ENCODE results near the gene NSDHL. TPM values are rescaled to one million over a fixed set of nuclear protein-coding genes. Genes with fewer than 3 reads are reported as not detected.
"Not testable (repeated sequence)": the region's sequence is repeated elsewhere in the genome, so short reads cannot be mapped to it uniquely, and the experiment has no call there.

The NSDHL gene
- total RNA-seq, 1 donor from 2014 or later, result 34.2 TPM

DNA sequence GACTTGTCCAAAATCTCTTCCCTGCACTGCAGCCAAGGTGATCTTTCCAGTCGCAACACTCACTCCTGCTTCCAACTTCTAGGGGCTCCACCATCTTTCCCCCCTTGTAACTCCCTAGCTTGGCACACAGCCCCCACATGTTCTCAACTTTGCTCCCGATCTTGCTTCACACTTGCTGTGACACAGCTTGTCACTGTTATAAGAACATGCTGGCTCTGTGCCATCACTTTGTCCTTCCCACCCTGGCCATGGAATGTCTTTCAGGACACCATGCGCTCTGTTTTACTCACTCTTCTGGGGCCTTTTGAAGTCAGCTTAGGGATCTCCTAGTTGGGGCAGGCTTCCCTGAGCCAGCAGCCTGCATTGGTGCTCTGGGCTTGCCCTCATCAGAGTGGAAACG, 2.5 kb downstream of the NSDHL start:
- H3K9ac ChIP-seq (ENCODE audit: low read length), result no peak overlapping the region
- Mint-ChIP-seq H3K4me3 (ENCODE audit: unreplicated experiment) (no peak overlapping the region), H3K36me3 (ENCODE audit: low read depth, unreplicated experiment) (peaks cover 12% of the 10 kb centered on the region), H3K27me3 (ENCODE audit: low read depth, unreplicated experiment) (no peaks in the 10 kb centered on the region), H3K9me3 (ENCODE audit: unreplicated experiment) (no peaks in the 10 kb centered on the region), H3K4me1 (ENCODE audit: low read depth, unreplicated experiment) (peaks cover 9% of the 10 kb centered on the region), H3K27ac (ENCODE audit: unreplicated experiment) (peak overlapping the region; percentile 8)
- no peaks in the 10 kb centered on the region for H3K36me3 ChIP-seq (ENCODE audit: insufficient read depth, low read length)
- no peak overlapping the region for H3K27ac ChIP-seq (ENCODE audit: low read depth, low read length)
- H3K4me2 ChIP-seq (ENCODE audit: low read length), result no peak overlapping the region
- TF ChIP-seq EZH2 (IDR thresholded peaks at IDR 0.05; ENCODE audit: insufficient read depth, low read length), result no peak
- TF ChIP-seq, protein P1, sequence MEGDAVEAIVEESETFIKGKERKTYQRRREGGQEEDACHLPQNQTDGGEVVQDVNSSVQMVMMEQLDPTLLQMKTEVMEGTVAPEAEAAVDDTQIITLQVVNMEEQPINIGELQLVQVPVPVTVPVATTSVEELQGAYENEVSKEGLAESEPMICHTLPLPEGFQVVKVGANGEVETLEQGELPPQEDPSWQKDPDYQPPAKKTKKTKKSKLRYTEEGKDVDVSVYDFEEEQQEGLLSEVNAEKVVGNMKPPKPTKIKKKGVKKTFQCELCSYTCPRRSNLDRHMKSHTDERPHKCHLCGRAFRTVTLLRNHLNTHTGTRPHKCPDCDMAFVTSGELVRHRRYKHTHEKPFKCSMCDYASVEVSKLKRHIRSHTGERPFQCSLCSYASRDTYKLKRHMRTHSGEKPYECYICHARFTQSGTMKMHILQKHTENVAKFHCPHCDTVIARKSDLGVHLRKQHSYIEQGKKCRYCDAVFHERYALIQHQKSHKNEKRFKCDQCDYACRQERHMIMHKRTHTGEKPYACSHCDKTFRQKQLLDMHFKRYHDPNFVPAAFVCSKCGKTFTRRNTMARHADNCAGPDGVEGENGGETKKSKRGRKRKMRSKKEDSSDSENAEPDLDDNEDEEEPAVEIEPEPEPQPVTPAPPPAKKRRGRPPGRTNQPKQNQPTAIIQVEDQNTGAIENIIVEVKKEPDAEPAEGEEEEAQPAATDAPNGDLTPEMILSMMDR (IDR thresholded peaks at IDR 0.05; ENCODE audit: insufficient read depth, low read depth, low read length), result no peak
- no peaks in the 10 kb centered on the region for H4K20me1 ChIP-seq (ENCODE audit: insufficient read depth, low read length)
- FAIRE-seq, result no peak
- H2AFZ ChIP-seq (ENCODE audit: low read depth, low read length), result no peak overlapping the region
- DNase-seq (ENCODE audit: low read depth), result no peak
- H3K4me1 ChIP-seq (ENCODE audit: insufficient read depth, low read length), result peaks cover 9% of the 10 kb centered on the region
- H3K79me2 ChIP-seq (ENCODE audit: insufficient read depth, low read length), result peaks cover 46% of the 10 kb centered on the region
- H3K27me3 ChIP-seq (ENCODE audit: insufficient read depth, low read length), result no peaks in the 10 kb centered on the region
- H3K9me3 ChIP-seq (ENCODE audit: insufficient read depth, low read depth, low read length), result no peaks in the 10 kb centered on the region
- H3K4me3 ChIP-seq (ENCODE audit: insufficient read depth, low read depth, low read length), result no peak overlapping the region

DNA sequence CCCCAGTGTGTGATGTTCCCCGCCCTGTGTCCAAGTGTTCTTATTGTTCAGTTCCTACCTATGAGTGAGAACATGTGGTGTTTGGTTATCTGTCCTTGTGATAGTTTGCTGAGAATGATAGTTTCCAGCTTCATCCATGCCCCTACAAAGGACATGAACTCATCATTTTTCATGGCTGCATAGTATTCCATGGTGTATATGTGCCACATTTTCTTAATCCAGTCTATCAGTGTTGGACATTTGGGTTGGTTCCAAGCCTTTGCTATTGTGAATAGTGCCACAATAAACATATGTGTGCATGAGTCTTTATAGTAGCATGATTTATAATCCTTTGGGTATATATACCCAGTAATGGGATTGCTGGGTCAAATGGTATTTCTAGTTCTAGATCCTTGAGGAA, 4.6 kb downstream of the NSDHL start:
- not testable (repeated sequence) for H3K9ac ChIP-seq (ENCODE audit: low read length); H3K27ac ChIP-seq (ENCODE audit: low read depth, low read length); H4K20me1 ChIP-seq (ENCODE audit: insufficient read depth, low read length); FAIRE-seq; H3K27me3 ChIP-seq (ENCODE audit: insufficient read depth, low read length); H3K36me3 ChIP-seq (ENCODE audit: insufficient read depth, low read length); H3K9me3 ChIP-seq (ENCODE audit: insufficient read depth, low read depth, low read length); H3K4me3 ChIP-seq (ENCODE audit: insufficient read depth, low read depth, low read length); H2AFZ ChIP-seq (ENCODE audit: low read depth, low read length); H3K27me3 Mint-ChIP-seq (ENCODE audit: low read depth, unreplicated experiment); H3K4me1 ChIP-seq (ENCODE audit: insufficient read depth, low read length); H3K4me3 Mint-ChIP-seq (ENCODE audit: unreplicated experiment); H3K9me3 Mint-ChIP-seq (ENCODE audit: unreplicated experiment); DNase-seq (ENCODE audit: low read depth); H3K4me2 ChIP-seq (ENCODE audit: low read length); H3K27ac Mint-ChIP-seq (ENCODE audit: unreplicated experiment)
- H3K36me3 Mint-ChIP-seq (ENCODE audit: low read depth, unreplicated experiment), result peaks cover 12% of the 10 kb centered on the region
- peaks cover 10% of the 10 kb centered on the region for H3K4me1 Mint-ChIP-seq (ENCODE audit: low read depth, unreplicated experiment)
- peaks cover 38% of the 10 kb centered on the region for H3K79me2 ChIP-seq (ENCODE audit: insufficient read depth, low read length)

DNA sequence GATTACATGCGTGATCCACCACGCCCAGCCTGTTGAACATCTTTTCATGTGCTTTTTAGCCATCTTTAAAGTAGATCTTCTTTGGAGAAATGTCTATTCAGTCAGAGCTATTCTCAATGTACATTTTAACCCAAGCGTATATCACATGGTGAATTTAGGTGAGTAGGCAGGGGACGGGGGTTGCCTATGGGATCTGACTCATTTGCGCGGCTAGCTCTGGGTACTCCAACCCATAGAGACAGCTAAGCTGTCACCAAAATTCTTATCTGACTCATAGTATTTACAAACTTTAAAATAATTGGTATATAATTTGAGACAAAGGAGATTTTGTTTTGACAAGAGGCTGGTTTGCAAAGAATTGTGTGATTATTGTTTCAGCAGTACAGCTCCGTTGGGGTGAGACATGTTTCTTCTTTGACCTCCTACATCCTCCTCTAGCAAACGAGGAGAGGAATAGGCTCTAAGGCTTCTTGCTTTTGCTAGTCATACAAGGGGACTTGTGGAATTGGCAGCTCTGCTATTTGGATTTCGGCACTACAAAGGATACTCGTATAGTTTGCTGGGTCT, 12.0 kb downstream of the NSDHL start:
- Histone ChIP-seq H3K79me2 (ENCODE audit: insufficient read depth, low read length) (peaks cover 47% of the 10 kb centered on the region), H3K9ac (ENCODE audit: low read length) (no peak overlapping the region), H2AFZ (ENCODE audit: low read depth, low read length) (no peak overlapping the region), H4K20me1 (ENCODE audit: insufficient read depth, low read length) (peaks cover 21% of the 10 kb centered on the region), H3K9me3 (ENCODE audit: insufficient read depth, low read depth, low read length) (no peaks in the 10 kb centered on the region), H3K4me3 (ENCODE audit: insufficient read depth, low read depth, low read length) (no peak overlapping the region), H3K36me3 (ENCODE audit: insufficient read depth, low read length) (no peaks in the 10 kb centered on the region), H3K27ac (ENCODE audit: low read depth, low read length) (no peak overlapping the region), H3K27me3 (ENCODE audit: insufficient read depth, low read length) (no peaks in the 10 kb centered on the region), H3K4me2 (ENCODE audit: low read length) (no peak overlapping the region), H3K4me1 (ENCODE audit: insufficient read depth, low read length) (no peaks in the 10 kb centered on the region)
- Mint-ChIP-seq H3K4me1 (ENCODE audit: low read depth, unreplicated experiment) (peaks cover 4% of the 10 kb centered on the region), H3K27me3 (ENCODE audit: low read depth, unreplicated experiment) (no peaks in the 10 kb centered on the region), H3K9me3 (ENCODE audit: unreplicated experiment) (no peaks in the 10 kb centered on the region), H3K27ac (ENCODE audit: unreplicated experiment) (no peak overlapping the region), H3K36me3 (ENCODE audit: low read depth, unreplicated experiment) (no peaks in the 10 kb centered on the region), H3K4me3 (ENCODE audit: unreplicated experiment) (no peak overlapping the region)
- TF ChIP-seq EZH2 (IDR thresholded peaks at IDR 0.05; ENCODE audit: insufficient read depth, low read length), result no peak
- TF ChIP-seq, protein P1 (IDR thresholded peaks at IDR 0.05; ENCODE audit: insufficient read depth, low read depth, low read length), result no peak
- no peak for DNase-seq (ENCODE audit: low read depth)
- FAIRE-seq, result no peak

Measured in astrocyte (in vitro differentiated cells and primary cell).